Hepatocyte (in vitro differentiated cells): ENCODE results near the gene PCBP3. TPM values are rescaled to one million over a fixed set of nuclear protein-coding genes. Genes with fewer than 3 reads are reported as not detected.

Experiments
- DNase-seq: peaks from one replicate; pipeline ENCODE4 v3.0.0-alpha.2; 2016; ENCODE audit warnings: low spot score
- H2AFZ ChIP-seq: fragments of 200-600 bp; sonication (generic); 2 replicates; pipeline ENCODE4 v1.6.0; 2016; ENCODE audit warnings: antibody characterized with exemption, mild to moderate bottlenecking
- H3K27ac ChIP-seq: fragments of 200-600 bp; sonication (generic); 2 replicates; pipeline ENCODE4 v1.5.1; 2016; ENCODE audit warnings: mild to moderate bottlenecking
- H3K27me3 ChIP-seq: fragments of 200-600 bp; sonication (generic); 2 replicates; pipeline ENCODE4 v1.6.1; 2016
- H3K36me3 ChIP-seq: fragments of 200-600 bp; sonication (generic); replicated peaks from 2 replicates; pipeline ENCODE4 v1.5.1; 2016; ENCODE audit warnings: low read depth; ENCODE audit not compliant: insufficient read depth
- H3K4me1 ChIP-seq: fragments of 200-600 bp; sonication (generic); 2 replicates; pipeline ENCODE4 v1.5.1; 2016; ENCODE audit warnings: mild to moderate bottlenecking, moderate library complexity; ENCODE audit not compliant: insufficient read depth
- H3K4me2 ChIP-seq: fragments of 200-600 bp; sonication (generic); 2 replicates; pipeline ENCODE4 v1.6.0; 2016
- H3K4me3 ChIP-seq: fragments of 200-600 bp; sonication (generic); 2 replicates; pipeline ENCODE4 v1.5.1; 2016; ENCODE audit warnings: mild to moderate bottlenecking
- H3K79me2 ChIP-seq: fragments of 200-600 bp; sonication (generic); 2 replicates; pipeline ENCODE4 v1.6.0; 2017; ENCODE audit warnings: mild to moderate bottlenecking
- H3K9me2 ChIP-seq: fragments of 200-600 bp; sonication (generic); replicated peaks from 2 replicates; pipeline ENCODE4 v1.6.0; 2017; ENCODE audit warnings: mild to moderate bottlenecking; ENCODE audit not compliant: insufficient read depth
- H3K9me3 ChIP-seq: fragments of 200-600 bp; sonication (generic); 2 replicates; pipeline ENCODE4 v1.5.1; 2016; ENCODE audit warnings: low read depth, mild to moderate bottlenecking
- H4K20me1 ChIP-seq: fragments of 200-600 bp; sonication (generic); 2 replicates; pipeline ENCODE4 v1.6.0; 2016; ENCODE audit warnings: mild to moderate bottlenecking; ENCODE audit not compliant: insufficient read depth, poor library complexity, severe bottlenecking
- EZH2 ChIP-seq: fragments of 200-600 bp; sonication (generic); IDR thresholded peaks from 2 replicates; pipeline ENCODE4 v1.6.1; 2016; ENCODE audit warnings: antibody characterized with exemption, mild to moderate bottlenecking, borderline replicate concordance
- EZH2phosphoT487 ChIP-seq: fragments of 200-600 bp; sonication (generic); IDR thresholded peaks from one replicate; pipeline ENCODE4 v1.6.1; 2018; ENCODE audit warnings: antibody characterized with exemption, mild to moderate bottlenecking, low read depth, moderate library complexity; ENCODE audit not compliant: unreplicated experiment, severe bottlenecking
- WGBS: methylation state at CpG from one replicate; pipeline ENCODE4 v1.1.6; 2016; ENCODE audit warnings: low lambda C conversion rate; ENCODE audit errors: missing lambda C conversion rate; 5-methylcytosine and 5-hydroxymethylcytosine counted together
- polyA plus RNA-seq: library from polyadenylated mRNA; unstranded; fragments of >200 nt; fragmentation: Nextera tagmentation; extraction: Ambion mirVana; gene quantifications from 2 replicates; pipeline ENCODE4 v1.2.1, GENCODE V29; 2016
- total RNA-seq: library from RNA; depleted of rRNA; stranded (reverse); fragments of >200 nt; gene quantifications from 2 replicates; pipeline ENCODE4 v1.2.3, GENCODE V29; 2014
- TF ChIP-seq, protein P1 (sequence below): fragments of 200-600 bp; sonication (generic); IDR thresholded peaks from 2 replicates; pipeline ENCODE4 v1.5.1; 2016; ENCODE audit warnings: antibody characterized with exemption, mild to moderate bottlenecking; ENCODE audit not compliant: poor library complexity

PCBP3 gene
- total and polyA plus RNA-seq, 2 experiments from 2014 or later = 3.1 to 8.8 TPM

DNA sequence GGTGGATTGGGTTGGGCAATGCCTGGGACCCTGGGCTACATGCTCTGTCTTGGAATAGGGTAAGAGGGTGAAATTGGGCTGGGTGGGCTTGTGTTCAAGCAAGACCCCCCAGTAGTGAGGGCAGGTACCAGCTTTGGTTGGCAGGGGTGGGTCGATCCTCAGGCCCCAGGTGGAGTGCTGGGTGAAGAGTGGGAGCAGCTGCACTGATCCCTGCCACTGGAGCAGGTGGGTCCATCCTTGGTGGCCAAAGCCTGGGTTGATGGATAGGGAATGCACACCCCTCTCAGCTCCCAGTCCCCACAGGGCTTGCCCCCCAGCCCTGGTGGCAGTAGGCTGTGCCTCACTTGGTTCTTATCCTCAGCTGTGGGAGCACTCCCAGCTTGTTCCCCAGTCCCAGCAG lies 135.2 kb downstream of the PCBP3 start:
- DNase-seq = no peak
- Histone ChIP-seq H3K4me2 (no peak overlapping the region), H4K20me1 (no peaks in the 10 kb centered on the region), H3K36me3 (no peaks in the 10 kb centered on the region), H3K27me3 (no peaks in the 10 kb centered on the region), H2AFZ (no peak overlapping the region), H3K4me3 (no peak overlapping the region), H3K79me2 (no peaks in the 10 kb centered on the region), H3K9me3 (no peaks in the 10 kb centered on the region), H3K9me2 (no peaks in the 10 kb centered on the region), H3K27ac (no peak overlapping the region), H3K4me1 (no peaks in the 10 kb centered on the region)
- no peak for TF ChIP-seq EZH2
- no peak for TF ChIP-seq EZH2phosphoT487
- TF ChIP-seq, protein P1, sequence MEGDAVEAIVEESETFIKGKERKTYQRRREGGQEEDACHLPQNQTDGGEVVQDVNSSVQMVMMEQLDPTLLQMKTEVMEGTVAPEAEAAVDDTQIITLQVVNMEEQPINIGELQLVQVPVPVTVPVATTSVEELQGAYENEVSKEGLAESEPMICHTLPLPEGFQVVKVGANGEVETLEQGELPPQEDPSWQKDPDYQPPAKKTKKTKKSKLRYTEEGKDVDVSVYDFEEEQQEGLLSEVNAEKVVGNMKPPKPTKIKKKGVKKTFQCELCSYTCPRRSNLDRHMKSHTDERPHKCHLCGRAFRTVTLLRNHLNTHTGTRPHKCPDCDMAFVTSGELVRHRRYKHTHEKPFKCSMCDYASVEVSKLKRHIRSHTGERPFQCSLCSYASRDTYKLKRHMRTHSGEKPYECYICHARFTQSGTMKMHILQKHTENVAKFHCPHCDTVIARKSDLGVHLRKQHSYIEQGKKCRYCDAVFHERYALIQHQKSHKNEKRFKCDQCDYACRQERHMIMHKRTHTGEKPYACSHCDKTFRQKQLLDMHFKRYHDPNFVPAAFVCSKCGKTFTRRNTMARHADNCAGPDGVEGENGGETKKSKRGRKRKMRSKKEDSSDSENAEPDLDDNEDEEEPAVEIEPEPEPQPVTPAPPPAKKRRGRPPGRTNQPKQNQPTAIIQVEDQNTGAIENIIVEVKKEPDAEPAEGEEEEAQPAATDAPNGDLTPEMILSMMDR = no peak
- WGBS = 100% methylated on average over 1 of the region's 1 CpG

DNA sequence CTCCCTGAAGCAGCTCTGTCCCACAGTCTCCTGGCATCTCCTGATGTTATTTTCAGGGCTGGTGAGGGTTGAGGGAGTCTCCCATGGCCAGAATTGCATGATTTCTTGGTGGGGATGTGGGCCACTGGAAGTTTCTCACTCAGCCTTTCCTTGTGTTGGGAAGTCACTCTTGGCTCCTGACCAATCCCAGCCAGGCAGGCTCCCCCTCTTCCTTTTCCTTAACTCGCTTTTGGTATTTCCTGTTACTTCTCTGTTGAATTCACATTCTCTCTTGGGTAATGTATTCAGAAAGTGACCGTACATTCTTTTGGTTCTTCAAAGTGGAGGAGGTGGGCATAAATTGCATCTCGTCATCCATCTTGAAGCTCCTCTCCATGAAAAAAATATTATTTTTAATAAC lies 135.7 kb downstream of the PCBP3 start:
- TF ChIP-seq, protein P1 = no peak
- TF ChIP-seq EZH2 (no peak), EZH2phosphoT487 (no peak)
- no peaks in the 10 kb centered on the region for H3K27me3 ChIP-seq
- no peak overlapping the region for H3K4me2 ChIP-seq
- H3K79me2 ChIP-seq = no peaks in the 10 kb centered on the region
- no peaks in the 10 kb centered on the region for H3K4me1 ChIP-seq
- DNase-seq = no peak
- no peaks in the 10 kb centered on the region for H3K36me3 ChIP-seq
- H4K20me1 ChIP-seq = no peaks in the 10 kb centered on the region
- 86% methylated on average over 3 of the region's 3 CpGs for WGBS
- no peak overlapping the region for H3K4me3 ChIP-seq
- no peaks in the 10 kb centered on the region for H3K9me3 ChIP-seq
- no peaks in the 10 kb centered on the region for H3K9me2 ChIP-seq
- H2AFZ ChIP-seq = no peak overlapping the region
- no peak overlapping the region for H3K27ac ChIP-seq

- TF ChIP-seq, protein P1 = no peak
- TF ChIP-seq EZH2phosphoT487 (no peak), EZH2 (no peak)
- WGBS = 85% methylated on average over 3 of the region's 3 CpGs
- H3K4me1 ChIP-seq = no peaks in the 10 kb centered on the region
- no peak overlapping the region for H3K4me3 ChIP-seq
- H3K27me3 ChIP-seq = no peaks in the 10 kb centered on the region
- no peaks in the 10 kb centered on the region for H3K9me2 ChIP-seq
- H3K36me3 ChIP-seq = no peaks in the 10 kb centered on the region
- H3K79me2 ChIP-seq = no peaks in the 10 kb centered on the region
- no peak overlapping the region for H3K4me2 ChIP-seq
- no peaks in the 10 kb centered on the region for H4K20me1 ChIP-seq
- no peak overlapping the region for H3K27ac ChIP-seq
- no peak overlapping the region for H2AFZ ChIP-seq
- DNase-seq = no peak
- no peaks in the 10 kb centered on the region for H3K9me3 ChIP-seq
Measured at GRCh38 chr21:45780647-45781046, 137.1 kb downstream of the PCBP3 start.

DNA sequence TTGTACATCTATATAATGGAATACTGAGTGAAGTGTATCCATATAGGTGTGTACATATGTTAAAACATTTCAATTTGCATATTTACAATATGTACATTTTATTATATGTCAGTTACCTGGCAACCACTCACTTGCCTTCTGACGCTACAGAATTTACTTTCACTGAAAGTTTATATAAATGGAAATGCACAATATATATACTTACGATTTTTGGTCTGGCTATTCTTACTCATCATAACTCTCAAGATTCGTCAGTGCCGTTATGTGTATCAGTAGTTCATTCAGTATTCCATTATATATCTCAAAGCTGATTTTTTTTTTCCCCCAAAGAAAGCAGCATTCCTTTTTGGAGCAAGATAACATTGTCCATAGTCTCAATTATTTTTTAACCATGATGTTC lies 138.2 kb downstream of the PCBP3 start:
- H3K4me1 ChIP-seq = no peaks in the 10 kb centered on the region
- 92% methylated on average over 4 of the region's 4 CpGs for WGBS
- no peaks in the 10 kb centered on the region for H3K36me3 ChIP-seq
- H4K20me1 ChIP-seq = no peaks in the 10 kb centered on the region
- no peaks in the 10 kb centered on the region for H3K79me2 ChIP-seq
- H3K27ac ChIP-seq = no peak overlapping the region
- DNase-seq = no peak
- TF ChIP-seq EZH2 (no peak), EZH2phosphoT487 (no peak)
- no peak overlapping the region for H2AFZ ChIP-seq
- H3K4me3 ChIP-seq = no peak overlapping the region
- no peaks in the 10 kb centered on the region for H3K9me2 ChIP-seq
- no peaks in the 10 kb centered on the region for H3K9me3 ChIP-seq
- no peaks in the 10 kb centered on the region for H3K27me3 ChIP-seq
- H3K4me2 ChIP-seq = no peak overlapping the region
